HL-60 (cell line): Measurements from ENCODE around the gene UTP20.

Experiments used
- DNase-seq, 2 experiments: peaks; one replicate each; pipeline ENCODE4 v3.0.0-alpha.2; 2010 to 2020; ENCODE audit warnings: low read depth in 1 of 2, low spot score in 1 of 2
- H3K27ac ChIP-seq: fragments of 250-450 bp; sonication (Bioruptor Pico); replicated peaks from 2 replicates; pipeline ENCODE4 v1.5.1; 2020; ENCODE audit warnings: mild to moderate bottlenecking, moderate library complexity
- H3K27me3 ChIP-seq: fragments of 250-450 bp; sonication (Bioruptor Pico); 2 replicates; pipeline ENCODE4 v1.5.1; 2021; ENCODE audit warnings: mild to moderate bottlenecking, moderate library complexity; ENCODE audit not compliant: insufficient read depth, poor library complexity, severe bottlenecking
- H3K4me3 ChIP-seq: replicated peaks from 2 replicates; pipeline ENCODE4 v1.5.1; 2011; ENCODE audit warnings: mild to moderate bottlenecking, control low read depth, low read length; ENCODE audit not compliant: insufficient read depth
- CTCF ChIP-seq: IDR thresholded peaks from one replicate; pipeline ENCODE4 v1.5.1; 2011; ENCODE audit warnings: low read length, control low read depth, inconsistent platforms; ENCODE audit not compliant: insufficient read depth
- GABPA ChIP-seq: IDR thresholded peaks from 2 replicates; pipeline ENCODE4 v1.6.1; 2012; ENCODE audit warnings: low read depth
- POLR2AphosphoS5 ChIP-seq: IDR thresholded peaks from 2 replicates; pipeline ENCODE4 v1.6.1; 2012; ENCODE audit warnings: low read depth
- REST ChIP-seq: IDR thresholded peaks from 2 replicates; pipeline ENCODE4 v1.6.1; 2012; ENCODE audit warnings: low read depth; ENCODE audit not compliant: insufficient replicate concordance
- SPI1 ChIP-seq: IDR thresholded peaks from 2 replicates; pipeline ENCODE4 v1.6.1; 2012; ENCODE audit warnings: low read depth, mild to moderate bottlenecking, borderline replicate concordance

Gene UTP20

GRCh38 chr12:101323255-101323654 lies 43.4 kb downstream of the UTP20 start:
- DNase-seq: no peak
- Histone ChIP-seq H3K27ac (no peak overlapping the region), H3K4me3 (no peak overlapping the region), H3K27me3 (no peaks in the 10 kb centered on the region)
- no peak for TF ChIP-seq GABPA
- no peak for TF ChIP-seq SPI1
- no peak for TF ChIP-seq REST
- TF ChIP-seq CTCF: no peak
- no peak for TF ChIP-seq POLR2AphosphoS5

GRCh38 chr12:101325590-101325989 lies 45.7 kb downstream of the UTP20 start:
- no peak for DNase-seq
- H3K27me3 ChIP-seq: no peaks in the 10 kb centered on the region
- no peak overlapping the region for H3K4me3 ChIP-seq
- H3K27ac ChIP-seq: no peak overlapping the region
- no peak for TF ChIP-seq GABPA
- TF ChIP-seq REST: no peak
- TF ChIP-seq POLR2AphosphoS5: no peak
- TF ChIP-seq CTCF: no peak
- TF ChIP-seq SPI1: no peak

GRCh38 chr12:101327051-101327450 lies 47.1 kb downstream of the UTP20 start:
- no peak for TF ChIP-seq POLR2AphosphoS5
- TF ChIP-seq REST: no peak
- TF ChIP-seq GABPA: no peak
- TF ChIP-seq SPI1: no peak
- TF ChIP-seq CTCF: no peak
- H3K27me3 ChIP-seq: no peaks in the 10 kb centered on the region
- no peak overlapping the region for H3K4me3 ChIP-seq
- no peak for DNase-seq
- no peak overlapping the region for H3K27ac ChIP-seq
